Breast epithelium (tissue), 4 donors: ENCODE data around the gene RASA3. TPM values are rescaled to one million over a fixed set of nuclear protein-coding genes. Genes with fewer than 3 reads are reported as not detected.

Source experiments
- DNase-seq, 2 donors: peaks; one replicate each; pipeline ENCODE4 v3.0.0-alpha.2; 2019; ENCODE audit warnings: low spot score in 2 of 2
- H3K27ac ChIP-seq, 2 donors: fragments of 200-600 bp; sonication (generic) in 1 of 2; one replicate each; pipeline ENCODE4 v1.5.1; 2016 to 2019; ENCODE audit warnings: mild to moderate bottlenecking in 1 of 2
- H3K27me3 ChIP-seq, 2 donors: fragments of 200-600 bp; sonication (generic) in 1 of 2; one replicate each; pipeline versions ENCODE4 v1.5.1 to v1.6.0; 2017 to 2019; ENCODE audit warnings: control low read depth in 1 of 2, mild to moderate bottlenecking in 1 of 2
- H3K36me3 ChIP-seq: fragments of 200-600 bp; one replicate; pipeline ENCODE4 v1.5.1; 2019
- H3K4me1 ChIP-seq, 2 donors: fragments of 200-600 bp; sonication (generic); one replicate each; pipeline ENCODE4 v1.5.1; 2016 to 2019; ENCODE audit warnings: control low read depth in 1 of 2
- H3K4me3 ChIP-seq, 3 donors: fragments of 200-600 bp; sonication (generic); 1 replicate in 2 of 3; 2 replicates in 1 of 3; pipeline ENCODE4 v1.5.1; 2016 to 2019; ENCODE audit warnings: mild to moderate bottlenecking in 3 of 3, moderate library complexity in 2 of 3
- H3K9me3 ChIP-seq, 2 donors: fragments of 200-600 bp; sonication (generic) in 1 of 2; one replicate each; pipeline ENCODE4 v1.5.1; 2016 to 2019; ENCODE audit warnings: control low read depth in 1 of 2
- CTCF ChIP-seq, 3 donors: fragments of 450-650 bp; IDR thresholded peaks; one replicate each; pipeline ENCODE4 v1.5.1; 2016 to 2017; ENCODE audit warnings: antibody characterized with exemption in 3 of 3, mild to moderate bottlenecking in 3 of 3, moderate library complexity in 3 of 3
- POLR2A ChIP-seq: fragments of 450-650 bp; IDR thresholded peaks from one replicate; pipeline ENCODE4 v1.6.1; 2016; ENCODE audit warnings: antibody characterized with exemption, mild to moderate bottlenecking, moderate library complexity
- POLR2AphosphoS5 ChIP-seq, 3 donors: sonication (generic); formaldehyde crosslinking; IDR thresholded peaks; one replicate each; pipeline ENCODE4 v1.6.1; 2017; ENCODE audit warnings: antibody characterized with exemption in 3 of 3
- intact Hi-C: fragments of 100-400 bp; cut with DNase I; formaldehyde crosslinking; loops from one replicate; pipeline ENCODE4 v1.15.1; 2023; ENCODE audit warnings: low total_unique reads
- total RNA-seq, 3 donors: library from RNA; depleted of rRNA; stranded (reverse); fragments of >200 nt; gene quantifications; one replicate each; pipeline ENCODE4 v1.1.0, GENCODE V29; 2016

Gene RASA3
- total RNA-seq, 3 donors from 2014 or later = 14.2 to 54.9 (median 31.5) TPM

GRCh38 chr13:114122591-114123211 is 9.7 kb downstream of the RASA3 start:
- intact Hi-C loops = no loop called here
- Histone ChIP-seq H3K27ac (peak overlapping the region in 1 of 2 donors; percentile 53), H3K9me3 (no peaks in the 10 kb centered on the region), H3K36me3 (no peaks in the 10 kb centered on the region), H3K4me3 (no peak overlapping the region), H3K4me1 (no peaks in the 10 kb centered on the region), H3K27me3 (no peaks in the 10 kb centered on the region)
- DNase-seq = no peak
- no peak for TF ChIP-seq POLR2AphosphoS5 (IDR thresholded peaks at IDR 0.05)
- TF ChIP-seq POLR2A = no peak
- no peak for TF ChIP-seq CTCF (IDR thresholded peaks at IDR 0.05)

- TF ChIP-seq POLR2A (no peak), CTCF (IDR thresholded peaks at IDR 0.05) (no peak), POLR2AphosphoS5 (IDR thresholded peaks at IDR 0.05) (no peak)
- DNase-seq = no peak
- Histone ChIP-seq H3K4me3 (no peak overlapping the region), H3K36me3 (no peaks in the 10 kb centered on the region), H3K27ac (peak overlapping the region in 1 of 2 donors; percentile 53), H3K27me3 (no peaks in the 10 kb centered on the region), H3K9me3 (no peaks in the 10 kb centered on the region), H3K4me1 (no peaks in the 10 kb centered on the region)
- intact Hi-C loops = no loop called here
Measured at GRCh38 chr13:114122127-114122511, 10.3 kb downstream of the RASA3 start.

- Histone ChIP-seq H3K27me3 (no peaks in the 10 kb centered on the region), H3K27ac (peak overlapping the region in 1 of 2 donors; percentile 53), H3K4me1 (no peaks in the 10 kb centered on the region), H3K4me3 (no peak overlapping the region), H3K9me3 (no peaks in the 10 kb centered on the region), H3K36me3 (no peaks in the 10 kb centered on the region)
- intact Hi-C loops = no loop called here
- no peak for DNase-seq
- no peak for TF ChIP-seq POLR2A
- TF ChIP-seq POLR2AphosphoS5 (IDR thresholded peaks at IDR 0.05) = no peak
- no peak for TF ChIP-seq CTCF (IDR thresholded peaks at IDR 0.05)
Measured at GRCh38 chr13:114121496-114122126, 10.8 kb downstream of the RASA3 start.

GRCh38 chr13:114121031-114121430 is 11.4 kb downstream of the RASA3 start:
- Histone ChIP-seq H3K27ac (peak overlapping the region in 1 of 2 donors; percentile 53), H3K4me3 (no peak overlapping the region), H3K36me3 (no peaks in the 10 kb centered on the region), H3K9me3 (no peaks in the 10 kb centered on the region), H3K4me1 (no peaks in the 10 kb centered on the region), H3K27me3 (no peaks in the 10 kb centered on the region)
- intact Hi-C loops = no loop called here
- DNase-seq = no peak
- TF ChIP-seq POLR2AphosphoS5 (IDR thresholded peaks at IDR 0.05) (no peak), POLR2A (no peak), CTCF (IDR thresholded peaks at IDR 0.05) (no peak)

- no peak for TF ChIP-seq POLR2AphosphoS5 (IDR thresholded peaks at IDR 0.05)
- TF ChIP-seq CTCF (IDR thresholded peaks at IDR 0.05) = no peak
- H3K4me1 ChIP-seq = no peaks in the 10 kb centered on the region
Measured at GRCh38 chr13:114120591-114121011, 11.8 kb downstream of the RASA3 start.

More at GRCh38 chr13:114120591-114121011, 11.8 kb downstream of the RASA3 start:
- Histone ChIP-seq H3K36me3 (no peaks in the 10 kb centered on the region), H3K27me3 (no peaks in the 10 kb centered on the region), H3K4me3 (no peak overlapping the region), H3K9me3 (no peaks in the 10 kb centered on the region), H3K27ac (peak overlapping the region in 1 of 2 donors; percentile 53)
- intact Hi-C loops = no loop called here
- no peak for DNase-seq
